Fibroblast of pulmonary artery (primary cell): Measurements from ENCODE around the gene SMARCB1.

Source experiments
- DNase-seq: peaks from one replicate; pipeline ENCODE4 v3.0.0-alpha.2; 2010; ENCODE audit warnings: low read depth
- H3K4me3 ChIP-seq: replicated peaks from 2 replicates; pipeline ENCODE4 v1.5.1; 2011; ENCODE audit warnings: low read depth, mild to moderate bottlenecking, control low read depth, low read length, moderate library complexity
- CTCF ChIP-seq: IDR thresholded peaks from 2 replicates; pipeline ENCODE4 v1.5.1; 2011; ENCODE audit warnings: mild to moderate bottlenecking, control low read depth, low read length, inconsistent platforms; ENCODE audit errors: missing control alignments

Gene SMARCB1

DNA sequence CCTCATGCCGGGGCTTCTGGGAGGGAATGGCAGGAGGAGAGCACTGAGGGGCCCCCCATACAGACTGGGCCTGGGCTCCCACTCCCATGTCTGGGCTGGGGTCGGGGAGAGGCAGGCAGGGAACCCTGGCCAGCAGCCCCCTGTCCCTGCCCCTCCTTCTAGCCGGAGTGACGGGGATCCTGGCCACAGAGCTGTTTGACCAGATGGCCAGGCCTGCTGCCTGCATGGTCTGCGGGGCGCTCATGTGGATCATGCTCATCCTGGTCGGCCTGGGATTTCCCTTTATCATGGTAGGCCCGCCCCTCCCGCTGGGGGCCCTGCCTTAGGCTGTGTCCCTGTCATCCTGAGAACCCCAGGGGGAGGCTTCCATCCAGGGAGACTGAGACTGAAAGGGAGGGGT, 97.4 kb downstream of the SMARCB1 start:
- no peak for DNase-seq
- TF ChIP-seq CTCF = no peak
- H3K4me3 ChIP-seq = no peak overlapping the region
